ENCODE data around the gene CILP. TPM values are rescaled to one million over a fixed set of nuclear protein-coding genes. Genes with fewer than 3 reads are reported as not detected.
"Not testable (repeated sequence)": the region's sequence is repeated elsewhere in the genome, so short reads cannot be mapped to it uniquely, and the experiment has no call there.

Gene CILP, protein sequence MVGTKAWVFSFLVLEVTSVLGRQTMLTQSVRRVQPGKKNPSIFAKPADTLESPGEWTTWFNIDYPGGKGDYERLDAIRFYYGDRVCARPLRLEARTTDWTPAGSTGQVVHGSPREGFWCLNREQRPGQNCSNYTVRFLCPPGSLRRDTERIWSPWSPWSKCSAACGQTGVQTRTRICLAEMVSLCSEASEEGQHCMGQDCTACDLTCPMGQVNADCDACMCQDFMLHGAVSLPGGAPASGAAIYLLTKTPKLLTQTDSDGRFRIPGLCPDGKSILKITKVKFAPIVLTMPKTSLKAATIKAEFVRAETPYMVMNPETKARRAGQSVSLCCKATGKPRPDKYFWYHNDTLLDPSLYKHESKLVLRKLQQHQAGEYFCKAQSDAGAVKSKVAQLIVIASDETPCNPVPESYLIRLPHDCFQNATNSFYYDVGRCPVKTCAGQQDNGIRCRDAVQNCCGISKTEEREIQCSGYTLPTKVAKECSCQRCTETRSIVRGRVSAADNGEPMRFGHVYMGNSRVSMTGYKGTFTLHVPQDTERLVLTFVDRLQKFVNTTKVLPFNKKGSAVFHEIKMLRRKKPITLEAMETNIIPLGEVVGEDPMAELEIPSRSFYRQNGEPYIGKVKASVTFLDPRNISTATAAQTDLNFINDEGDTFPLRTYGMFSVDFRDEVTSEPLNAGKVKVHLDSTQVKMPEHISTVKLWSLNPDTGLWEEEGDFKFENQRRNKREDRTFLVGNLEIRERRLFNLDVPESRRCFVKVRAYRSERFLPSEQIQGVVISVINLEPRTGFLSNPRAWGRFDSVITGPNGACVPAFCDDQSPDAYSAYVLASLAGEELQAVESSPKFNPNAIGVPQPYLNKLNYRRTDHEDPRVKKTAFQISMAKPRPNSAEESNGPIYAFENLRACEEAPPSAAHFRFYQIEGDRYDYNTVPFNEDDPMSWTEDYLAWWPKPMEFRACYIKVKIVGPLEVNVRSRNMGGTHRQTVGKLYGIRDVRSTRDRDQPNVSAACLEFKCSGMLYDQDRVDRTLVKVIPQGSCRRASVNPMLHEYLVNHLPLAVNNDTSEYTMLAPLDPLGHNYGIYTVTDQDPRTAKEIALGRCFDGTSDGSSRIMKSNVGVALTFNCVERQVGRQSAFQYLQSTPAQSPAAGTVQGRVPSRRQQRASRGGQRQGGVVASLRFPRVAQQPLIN
- 7.8 TPM for total RNA-seq
- long read RNA-seq, full-length matches to known transcripts = 14 of 23 reads
- long read RNA-seq, partial matches to known transcripts = 4 of 23 reads
- long read RNA-seq, other reads (novel, unspliced or antisense) = 5 of 23 reads

DNA sequence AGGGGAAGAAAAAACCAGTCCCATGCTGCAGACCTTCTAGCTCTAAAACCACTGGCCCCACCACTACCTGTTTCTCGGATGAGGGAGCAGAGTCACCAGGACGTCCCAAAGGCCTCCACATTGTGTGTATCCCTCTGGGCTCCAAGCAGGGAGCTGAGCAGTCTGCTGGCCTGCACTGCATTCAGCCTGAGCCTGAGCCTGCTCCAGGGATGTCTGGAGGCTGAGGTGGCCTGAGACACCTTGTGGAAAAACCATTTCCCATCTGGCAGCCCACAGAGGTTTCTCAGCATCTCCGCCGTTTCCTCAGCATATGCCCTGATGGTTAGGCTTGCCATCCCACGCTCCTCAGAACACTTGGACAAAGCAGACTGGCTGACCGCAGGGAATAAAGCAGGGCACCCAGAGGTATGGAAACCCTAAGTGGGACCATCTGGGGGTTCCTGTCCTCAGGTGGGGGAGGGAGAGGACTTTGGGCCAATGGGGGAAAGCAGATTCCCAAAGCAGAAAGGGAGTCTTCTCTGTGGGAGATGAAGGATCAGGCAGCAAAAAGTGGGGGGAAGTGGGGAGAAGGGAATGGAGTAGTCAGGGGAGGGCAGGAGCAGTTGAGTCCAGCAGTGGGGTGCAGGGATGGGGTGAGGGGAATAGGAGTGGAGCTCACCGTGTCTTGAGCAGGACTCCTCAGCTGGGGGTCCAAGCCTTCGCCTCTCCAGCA lies at the start of gene CILP:
CILP (minus strand) TSS at position 704 of the 712 bp plus-strand sequence. CDS start 1,718 bp downstream, outside the sequence.
- intact Hi-C loops (cut with micrococcal nuclease) = no loop called here
- ATAC-seq (peak; percentile 14), DNase-seq (no peak)

DNA sequence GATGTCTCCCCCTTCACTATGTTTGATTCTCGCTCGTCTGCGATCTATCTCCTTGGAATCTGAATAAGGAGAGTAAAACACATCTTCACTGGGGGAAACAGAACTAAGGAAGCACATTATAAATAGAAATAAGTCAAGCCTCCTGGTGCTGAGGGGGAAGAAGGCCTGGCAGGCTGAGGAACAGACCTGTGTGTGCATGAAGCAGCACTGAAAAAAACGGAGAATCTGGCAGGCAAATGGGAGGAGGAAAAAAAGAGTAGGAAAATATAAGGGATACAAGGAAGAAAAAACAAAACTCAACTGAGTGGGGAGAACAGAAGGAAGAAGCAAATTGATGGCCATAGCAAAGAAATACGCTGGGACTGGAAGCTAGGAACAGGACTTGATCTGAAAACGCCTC lies 49.7 kb upstream of the CILP start:
- no peak for ATAC-seq
- intact Hi-C loops (cut with micrococcal nuclease) = no loop called here
- no peak for DNase-seq

DNA sequence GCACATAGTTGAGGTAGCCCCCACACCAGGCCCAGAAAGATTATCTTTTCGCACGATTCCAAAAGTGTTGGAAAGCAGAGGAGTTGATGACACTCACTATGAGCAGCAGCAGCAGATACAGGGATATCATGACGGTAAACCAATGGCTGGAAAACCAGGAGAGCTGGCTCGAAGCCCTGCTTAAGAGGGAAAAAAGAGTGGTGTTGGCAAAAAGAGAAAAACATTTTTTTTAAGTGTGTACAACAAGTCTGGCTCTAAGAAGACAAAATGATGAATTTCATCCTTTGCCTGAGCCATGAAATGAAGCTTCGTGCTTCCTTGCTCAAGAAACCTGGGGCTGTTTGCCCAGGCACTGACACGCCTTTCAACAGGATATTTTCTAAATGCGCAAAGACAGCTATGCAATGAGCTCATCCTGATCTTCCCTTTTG lies 48.1 kb upstream of the CILP start:
- DNase-seq (peak; percentile 59), ATAC-seq (peak; percentile 73)
- intact Hi-C loops (cut with micrococcal nuclease) = no loop called here

DNA sequence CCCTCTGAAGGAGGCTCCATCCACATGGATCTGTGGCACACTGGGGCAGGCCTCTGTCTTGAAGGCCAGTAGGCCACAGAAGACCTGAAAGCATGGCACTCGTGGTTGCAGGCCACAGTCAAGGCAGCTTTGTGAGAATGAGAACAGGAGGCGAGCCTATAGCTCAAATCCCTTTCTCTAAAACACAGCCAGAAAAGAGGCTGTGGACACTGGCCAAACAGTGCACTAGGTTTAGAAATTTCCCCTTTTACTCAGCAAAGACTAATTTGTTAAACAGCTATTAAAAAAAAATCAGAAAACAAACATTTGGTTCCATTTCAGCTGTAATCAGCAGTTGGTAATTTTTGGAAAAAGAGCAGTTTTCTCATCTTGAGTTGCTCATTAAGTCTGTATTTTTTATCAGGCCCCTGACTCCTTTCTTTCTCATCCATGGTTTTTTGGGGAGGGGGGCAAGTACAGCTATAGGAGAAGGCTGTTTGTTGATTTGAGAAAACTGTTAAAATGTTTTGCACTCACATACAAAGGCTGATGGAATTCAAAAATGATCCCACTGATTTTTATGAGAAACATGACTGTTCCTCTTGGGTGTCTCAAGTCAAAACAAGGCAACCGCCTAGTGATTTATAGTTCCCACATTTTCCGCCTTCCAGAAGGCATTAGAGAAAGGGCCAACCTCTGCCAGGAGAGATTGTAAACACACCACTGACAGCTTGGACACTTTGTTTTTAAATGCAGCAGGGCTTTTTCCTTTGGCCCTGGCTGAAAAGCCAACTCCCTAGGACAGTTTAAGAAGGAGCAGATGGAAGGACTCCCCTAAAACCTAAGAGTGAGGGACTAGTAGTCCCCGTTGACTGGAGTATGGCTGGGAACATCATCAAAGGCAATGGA lies 47.3 kb upstream of the CILP start:
- intact Hi-C loops (cut with micrococcal nuclease) = no loop called here
- peak; percentile 62 for ATAC-seq
- DNase-seq = no peak

DNA sequence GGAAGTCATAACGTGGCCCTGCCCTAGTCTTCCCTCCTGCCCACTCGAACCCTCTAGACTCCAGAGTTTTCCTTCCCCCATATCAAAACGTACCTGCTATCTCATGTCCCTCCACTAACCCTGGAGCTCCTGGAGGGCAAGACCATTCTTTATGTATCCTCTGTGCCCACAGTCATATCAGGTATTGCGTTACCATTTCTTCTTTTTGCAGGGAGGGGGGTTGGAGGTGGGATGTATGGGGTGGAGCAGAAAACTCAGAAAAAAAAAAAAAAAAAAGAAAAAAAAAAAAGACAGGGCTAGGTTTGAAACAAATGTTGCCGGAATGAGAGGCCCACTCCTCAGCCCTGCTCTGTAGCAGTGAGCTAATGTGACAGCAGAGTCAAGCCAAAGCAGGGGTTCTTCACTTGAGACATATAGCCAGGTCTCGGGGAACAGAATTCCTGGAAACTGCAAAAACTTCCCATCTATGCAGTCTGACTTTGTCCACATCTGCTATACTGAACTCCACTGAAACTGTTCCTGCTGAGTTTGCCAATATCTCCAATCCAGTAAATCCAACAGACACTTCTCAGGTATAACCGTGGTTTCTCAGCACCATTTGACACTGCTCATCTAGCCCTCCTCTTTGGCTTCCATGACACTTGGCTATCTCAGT lies 44.3 kb upstream of the CILP start:
- no peak for ATAC-seq

DNA sequence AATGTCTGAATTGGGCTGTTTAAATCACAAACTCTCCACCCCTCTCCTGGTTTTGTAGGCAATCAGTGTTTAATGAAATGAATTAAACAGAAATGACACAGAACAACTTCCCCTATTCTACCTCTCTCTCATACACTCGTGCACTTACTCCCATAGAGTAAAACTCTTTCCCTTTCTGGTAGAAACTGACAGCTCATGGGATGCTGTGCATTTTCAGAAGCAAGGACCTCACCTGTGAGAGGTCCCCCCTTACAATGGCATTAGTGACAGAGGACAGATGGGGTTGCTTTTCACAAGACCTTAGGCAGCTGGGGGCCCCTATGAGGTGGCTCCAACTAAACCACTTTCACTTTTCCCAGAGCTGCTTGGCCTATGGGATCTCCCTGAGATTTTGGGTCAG lies 43.5 kb upstream of the CILP start:
- DNase-seq (no peak), ATAC-seq (no peak)
- intact Hi-C loops (cut with micrococcal nuclease) = no loop called here

More for the DNA sequence above, 44.3 kb upstream of the CILP start:
- no peak for DNase-seq
- intact Hi-C loops (cut with micrococcal nuclease) = no loop called here

DNA sequence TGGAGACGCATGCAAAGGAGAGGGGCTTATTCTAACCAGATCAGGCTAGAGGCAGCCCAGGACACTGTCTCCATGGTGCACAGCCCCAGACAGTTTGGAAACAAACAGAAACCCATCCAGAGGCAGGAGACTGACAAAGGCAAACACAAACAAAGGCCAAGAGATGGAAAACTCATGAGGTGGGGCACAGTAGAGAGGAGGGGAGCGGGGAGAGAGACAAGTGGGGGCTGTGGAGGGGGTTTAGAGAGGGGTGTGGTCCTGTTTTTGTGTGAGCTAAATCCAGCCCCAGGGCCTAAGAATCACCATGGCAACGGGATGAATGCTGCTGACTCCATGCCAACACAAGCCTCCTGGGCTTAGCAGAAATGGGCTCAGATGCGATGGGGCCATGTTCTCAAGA lies 43.1 kb upstream of the CILP start:
- peak; percentile 11 for ATAC-seq
- intact Hi-C loops (cut with micrococcal nuclease) = no loop called here
- DNase-seq = no peak

DNA sequence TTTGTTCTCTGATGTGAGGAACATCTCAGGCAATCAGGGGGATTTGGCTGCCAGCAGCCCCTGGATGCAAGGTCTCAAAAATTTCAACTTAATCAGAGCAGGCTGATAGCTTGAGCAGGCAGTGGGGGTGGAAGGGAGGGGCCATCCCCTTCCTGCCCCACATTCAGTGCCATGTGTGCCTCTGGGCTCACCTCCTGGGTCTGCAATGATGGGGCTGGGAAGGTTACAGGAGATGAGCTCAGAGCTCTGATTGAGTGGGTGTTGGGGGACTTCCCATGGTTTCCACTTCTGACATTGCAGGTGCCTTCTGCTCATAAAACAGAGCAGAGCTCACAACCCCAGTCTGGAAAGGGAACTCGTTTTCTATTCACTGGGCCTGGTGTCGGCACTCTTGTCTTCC lies 38.4 kb upstream of the CILP start:
- ATAC-seq (no peak), DNase-seq (no peak)
- intact Hi-C loops (cut with micrococcal nuclease) = no loop called here

DNA sequence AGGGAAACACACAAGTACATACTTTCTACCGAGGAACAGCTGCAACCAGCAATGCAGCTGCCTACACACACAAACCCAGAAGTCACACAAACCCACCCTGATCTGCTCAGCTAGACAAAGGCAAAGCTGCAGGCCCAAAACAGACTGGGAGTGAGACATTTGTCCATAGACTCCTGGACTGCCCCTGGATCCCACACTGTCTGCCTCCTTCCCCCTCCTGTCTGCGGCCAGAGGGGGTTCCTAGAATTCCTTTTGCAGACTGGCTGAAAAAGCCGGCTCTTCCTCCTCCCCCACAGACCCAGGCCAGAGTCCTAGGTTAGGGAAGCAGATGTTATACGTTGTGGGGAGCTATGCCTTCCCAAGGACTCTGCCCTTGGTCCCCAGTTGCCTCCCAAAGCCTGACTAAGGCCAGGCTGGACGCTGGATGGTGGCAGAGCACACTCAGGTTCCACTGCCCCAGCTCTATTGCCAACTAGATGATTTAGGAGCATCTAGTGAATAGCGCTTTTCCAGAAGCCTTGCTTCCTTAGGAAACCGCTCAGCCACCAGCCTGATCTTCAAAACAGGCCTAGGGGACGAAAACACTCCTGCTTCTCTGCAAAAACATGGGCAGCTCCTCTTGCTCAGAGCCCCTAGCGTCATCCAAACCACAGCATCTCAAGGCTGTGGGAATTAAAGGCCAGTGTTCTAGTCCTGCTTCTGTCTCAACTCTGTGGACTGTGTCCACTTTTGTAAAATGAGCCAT lies 37.4 kb upstream of the CILP start:
- ATAC-seq = no peak
- DNase-seq = no peak
- intact Hi-C loops (cut with micrococcal nuclease) = no loop called here

DNA sequence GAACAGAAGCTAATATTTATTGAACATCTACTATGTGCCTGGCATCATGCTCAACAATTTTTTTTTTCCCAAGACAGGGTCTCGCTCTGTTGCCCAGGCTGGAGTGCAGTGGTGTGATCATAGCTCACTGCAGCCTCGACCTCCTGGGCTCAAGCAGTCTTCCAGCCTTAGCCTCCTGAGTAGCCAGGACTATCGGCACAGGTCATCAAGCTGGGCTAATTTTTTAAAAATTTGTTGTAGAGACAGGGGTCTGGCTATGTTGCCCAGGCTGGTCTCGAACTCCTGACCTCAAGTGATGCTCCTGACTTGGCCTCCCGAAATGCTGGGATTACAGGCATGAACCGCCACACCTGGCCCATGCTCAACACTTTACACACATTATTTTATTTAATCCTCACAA lies 35.7 kb upstream of the CILP start:
- intact Hi-C loops (cut with micrococcal nuclease) = no loop called here
- ATAC-seq (no peak), DNase-seq (no peak)

DNA sequence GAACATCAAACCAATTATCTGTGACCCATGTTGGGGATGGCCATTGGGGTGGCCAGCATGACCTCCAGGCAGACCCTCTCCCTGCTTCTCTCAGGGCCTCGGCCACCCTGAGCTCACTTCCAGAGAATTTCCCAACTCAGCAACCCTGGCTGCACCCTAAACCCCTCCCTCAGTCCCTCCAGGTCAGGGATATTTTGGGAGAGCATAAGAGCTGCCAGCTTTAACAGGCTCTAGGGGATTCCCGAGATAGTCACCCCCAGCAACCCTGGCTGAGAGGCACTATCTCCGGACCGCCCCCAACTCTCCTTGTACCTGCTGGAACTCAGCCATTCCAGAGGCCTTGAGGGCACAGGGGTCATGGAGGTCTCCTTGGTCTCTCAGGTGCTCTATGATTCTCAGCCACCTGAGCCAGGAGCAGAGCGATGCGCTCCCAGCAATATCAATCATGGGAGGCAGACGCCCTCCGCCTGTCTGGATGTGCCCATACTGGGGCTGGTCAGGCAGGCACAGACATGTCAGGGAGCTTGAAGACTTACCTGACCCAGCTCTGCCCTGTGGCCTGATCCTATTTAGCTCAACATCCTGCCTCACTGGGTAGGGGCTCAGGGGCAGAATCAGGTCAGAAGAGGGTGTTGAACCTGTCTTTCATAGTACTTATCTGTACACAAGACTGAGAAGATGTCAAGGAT lies 34.9 kb upstream of the CILP start:
- peak; percentile 36 for DNase-seq
- intact Hi-C loops (cut with micrococcal nuclease) = no loop called here
- ATAC-seq = peak; percentile 67

DNA sequence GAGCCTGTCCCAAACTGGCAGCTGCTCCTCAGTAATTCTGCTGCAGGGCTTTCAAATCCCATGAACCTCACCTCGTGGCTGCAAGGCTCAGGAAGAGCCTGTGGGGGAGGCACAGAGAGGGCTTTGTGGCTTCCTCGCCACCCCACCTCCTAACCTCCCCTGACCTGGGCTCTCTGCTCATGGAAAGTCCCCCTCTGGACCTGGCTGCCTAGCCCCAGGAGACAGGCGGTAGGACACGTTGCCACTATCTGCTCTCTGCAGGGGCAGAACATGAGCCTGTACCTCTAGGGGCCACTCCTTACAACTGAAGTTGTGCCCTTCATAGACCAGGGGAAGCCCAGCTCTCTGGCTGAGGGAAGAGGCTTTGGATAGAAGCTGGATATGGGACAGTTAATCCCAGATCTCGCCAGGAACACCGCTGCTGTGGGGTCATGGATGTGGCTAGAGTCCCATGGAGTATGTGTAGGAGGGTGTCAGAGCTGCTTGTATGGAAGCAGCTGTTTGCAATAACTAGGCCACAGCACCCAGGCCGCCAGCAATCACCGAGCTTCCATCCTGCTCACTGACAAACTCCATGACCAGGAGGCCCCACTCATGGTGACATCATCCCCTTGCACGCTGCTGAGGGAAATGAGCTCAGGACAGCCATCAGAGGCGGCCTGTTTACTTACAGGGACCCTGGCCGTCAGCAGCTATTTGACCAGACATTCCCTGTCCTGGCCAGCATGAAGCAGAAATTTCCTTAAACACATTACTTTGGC lies 34.0 kb upstream of the CILP start:
- ATAC-seq (peak; percentile 94), DNase-seq (peak; percentile 87)
- intact Hi-C loops (cut with micrococcal nuclease) = no loop called here

DNA sequence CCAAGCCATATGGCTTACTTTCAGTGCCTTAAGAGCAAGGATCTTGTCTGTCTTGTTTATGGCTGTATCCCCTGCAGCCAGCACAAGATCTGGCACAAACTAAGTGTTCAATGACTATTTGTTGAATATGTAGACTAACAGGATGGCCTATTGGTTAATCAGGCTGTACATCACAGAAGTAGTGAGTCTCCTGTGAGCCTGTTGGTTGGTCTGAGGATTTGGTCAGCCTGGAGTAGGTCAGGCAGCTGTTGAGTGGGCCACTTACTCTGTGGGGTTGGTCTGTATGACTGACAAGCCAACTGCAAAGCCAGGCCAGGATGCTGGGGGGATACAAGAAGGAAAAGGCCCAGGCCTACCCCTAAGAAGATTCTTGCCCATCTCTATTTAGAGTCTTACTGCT lies 33.4 kb upstream of the CILP start:
- intact Hi-C loops (cut with micrococcal nuclease) = no loop called here
- DNase-seq (no peak), ATAC-seq (no peak)

DNA sequence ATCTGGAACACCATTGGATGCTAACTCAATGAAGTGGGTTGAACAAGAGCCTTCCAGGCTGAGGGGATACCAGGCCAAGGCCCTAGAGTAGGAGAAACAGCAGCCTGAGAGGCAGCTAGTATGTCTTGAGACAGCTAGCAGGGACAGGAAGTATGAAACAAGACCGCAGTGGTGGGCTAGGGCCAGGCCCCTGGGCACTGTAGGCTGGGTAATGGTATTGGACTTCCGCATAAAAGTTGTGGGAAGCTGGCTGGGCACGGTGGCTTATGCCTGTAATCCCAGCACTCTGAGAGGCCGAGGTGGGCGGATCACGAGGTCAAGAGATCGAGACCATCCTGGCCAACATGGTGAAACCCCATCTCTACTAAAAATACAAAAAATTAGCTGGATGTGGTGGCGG lies 25.2 kb upstream of the CILP start:
- intact Hi-C loops (cut with micrococcal nuclease); DNase-seq; ATAC-seq: not testable (repeated sequence)

DNA sequence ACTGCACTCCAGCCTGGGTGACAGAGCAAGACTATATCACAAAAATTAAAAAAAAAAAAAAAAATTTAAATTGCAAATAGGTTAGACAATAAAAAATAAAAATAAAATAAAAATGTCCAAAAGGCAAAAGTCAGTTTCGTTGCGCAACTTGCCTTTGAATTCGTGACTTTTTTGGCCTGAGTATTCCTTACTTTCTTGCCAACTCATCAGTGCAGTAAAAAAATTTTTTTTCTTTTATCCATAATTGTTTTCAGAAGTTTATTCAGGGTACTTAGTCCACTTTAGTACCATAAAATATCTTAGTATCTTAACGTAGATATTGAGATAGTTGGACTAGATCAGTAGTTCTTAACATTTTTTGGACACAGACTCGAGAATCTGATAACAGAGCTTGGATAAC lies 22.4 kb upstream of the CILP start:
- intact Hi-C loops (cut with micrococcal nuclease) = no loop called here
- ATAC-seq = no peak
- no peak for DNase-seq

Data from left ventricle myocardium superior (tissue), 1 donor.